ENCODE measurements around the gene ENTPD2.
A peak's percentile ranks its signal among the peaks of the same experiment; 100 is the strongest.

Gene ENTPD2

GRCh38 chr9:137053944-137054931 is at the start of gene ENTPD2:
ENTPD2 (minus strand) TSS chr9:137054061; CDS start chr9:137053997, 64 bp downstream.
- no peak for DNase-seq

GRCh38 chr9:137103206-137103999 is 49.5 kb upstream of the ENTPD2 start:
- DNase-seq, result no peak

GRCh38 chr9:137099231-137099630 is 45.4 kb upstream of the ENTPD2 start:
- no peak for DNase-seq

GRCh38 chr9:137097761-137098462 is 44.1 kb upstream of the ENTPD2 start:
- DNase-seq, result no peak

GRCh38 chr9:137096785-137097546 is 43.1 kb upstream of the ENTPD2 start:
- DNase-seq, result no peak

GRCh38 chr9:137095664-137096517 is 42.0 kb upstream of the ENTPD2 start:
- no peak for DNase-seq

GRCh38 chr9:137089232-137089947 is 35.5 kb upstream of the ENTPD2 start:
- no peak for DNase-seq

GRCh38 chr9:137088121-137088520 is 34.3 kb upstream of the ENTPD2 start:
- no peak for DNase-seq

GRCh38 chr9:137087409-137087925 is 33.6 kb upstream of the ENTPD2 start:
- no peak for DNase-seq

GRCh38 chr9:137086531-137087408 is 32.9 kb upstream of the ENTPD2 start, which contains the start of gene MAN1B1:
MAN1B1 (plus strand) TSS chr9:137086985; CDS start chr9:137087000, 15 bp downstream.
- peak; percentile 97 for DNase-seq

GRCh38 chr9:137085920-137086530 is 32.2 kb upstream of the ENTPD2 start:
- DNase-seq, result peak; percentile 41

- no peak for DNase-seq
Observed at GRCh38 chr9:137084526-137084925, 30.7 kb upstream of the ENTPD2 start.

- DNase-seq, result peak; percentile 98
Observed at GRCh38 chr9:137083394-137084004, 29.6 kb upstream of the ENTPD2 start.

- no peak for DNase-seq
Observed at GRCh38 chr9:137082925-137083290, 29.0 kb upstream of the ENTPD2 start.

GRCh38 chr9:137082222-137082924 is 28.5 kb upstream of the ENTPD2 start:
- DNase-seq, result no peak

- no peak for DNase-seq
Observed at GRCh38 chr9:137080260-137081122, 26.6 kb upstream of the ENTPD2 start.

GRCh38 chr9:137079401-137079787 is 25.5 kb upstream of the ENTPD2 start:
- DNase-seq, result no peak
